Melanocyte of skin (primary cell): ENCODE results near the gene PEF1. TPM values are rescaled to one million over a fixed set of nuclear protein-coding genes. Genes with fewer than 3 reads are reported as not detected.

Experiments used
- total RNA-seq, 2 donors: library from RNA; depleted of rRNA; stranded (reverse); fragments of >200 nt; gene quantifications; 2 replicates each; pipeline ENCODE4 v1.2.3, GENCODE V29; 2012

PEF1 gene
- total RNA-seq, result 10 to 100 TPM; 76.1 to 90.2 TPM

GRCh38 chr1:31644560-31645273 lies at the start of gene PEF1:
PEF1 (minus strand) TSS chr1:31644876; CDS start chr1:31644864, 12 bp downstream.

GRCh38 chr1:31617218-31617915 lies 27.3 kb downstream of the PEF1 start, which contains the start of gene HCRTR1:
HCRTR1 (plus strand) TSS chr1:31617689; CDS start chr1:31619193, 1,504 bp downstream.

Other genes with a start within 250 kb of the PEF1 start
- 1 to 10 TPM; 6.3 to 10.0 TPM for gene SERINC2, start 231.7 kb downstream of the PEF1 start, total RNA-seq
- under 1 TPM in 1 of 2 donors, not detected in 1; 0.33 TPM for gene TINAGL1, start 68.4 kb downstream of the PEF1 start, total RNA-seq
- gene HCRTR1, start 27.2 kb downstream of the PEF1 start, total RNA-seq, result not detected
- 1 to 10 TPM; 9.3 TPM for gene COL16A1, start 59.1 kb upstream of the PEF1 start, total RNA-seq
- 1 to 10 TPM; 1.3 to 3.4 TPM for gene ADGRB2, start 119.5 kb upstream of the PEF1 start, total RNA-seq
- gene SPOCD1, start 171.1 kb upstream of the PEF1 start, total RNA-seq, result 10 to 100 TPM in 1 of 2 donors, 1 to 10 TPM in 1; 6.2 to 15.0 TPM